Urinary bladder (tissue), 4 donors: ENCODE results near the gene GON7. TPM values are rescaled to one million over a fixed set of nuclear protein-coding genes. Genes with fewer than 3 reads are reported as not detected.
A peak's percentile ranks its signal among the peaks of the same experiment; 100 is the strongest.
"Not testable (repeated sequence)": the region's sequence is repeated elsewhere in the genome, so short reads cannot be mapped to it uniquely, and the experiment has no call there.

Source experiments
- DNase-seq: peaks from one replicate; pipeline ENCODE4 v3.0.0-alpha.2; 2015; ENCODE audit errors: extremely low spot score
- H3K27ac ChIP-seq: one replicate; pipeline ENCODE4 v1.5.1; 2013; ENCODE audit warnings: low read depth, mild to moderate bottlenecking, moderate library complexity
- H3K36me3 ChIP-seq: one replicate; pipeline ENCODE4 v1.6.1; 2013; ENCODE audit warnings: mild to moderate bottlenecking, moderate library complexity; ENCODE audit not compliant: insufficient read depth
- H3K4me1 ChIP-seq: one replicate; pipeline ENCODE4 v1.6.1; 2013; ENCODE audit warnings: mild to moderate bottlenecking, moderate library complexity; ENCODE audit not compliant: insufficient read depth
- H3K4me3 ChIP-seq: one replicate; pipeline ENCODE4 v1.5.1; 2013; ENCODE audit warnings: low read depth, low read length
- WGBS: extraction: QIAGEN DNeasy Blood & Tissue Kit; methylation state at CpG from one replicate; pipeline ENCODE4 v1.1.7; 2013; 5-methylcytosine and 5-hydroxymethylcytosine counted together
- polyA plus RNA-seq: library from polyadenylated mRNA; stranded (reverse); fragments of 200-250 nt; gene quantifications from one replicate; pipeline ENCODE4 v1.2.3, GENCODE V29; 2013
- total RNA-seq: library from RNA; depleted of rRNA; stranded (reverse); fragments of >200 nt; gene quantifications from one replicate; pipeline ENCODE4 v1.2.3, GENCODE V29; 2014
- donor health status: healthy with polysubstance abuse.
- donor health status: healthy.

GON7 gene
- total and polyA plus RNA-seq, 2 donors: 13.0 to 16.2 TPM

- H3K27ac ChIP-seq: peak within 1 kb of the TSS; percentile 94
- H3K36me3 ChIP-seq: no peaks in the 10 kb centered on the region
- H3K4me1 ChIP-seq: no peaks in the 10 kb centered on the region
- peak within 1 kb of the TSS; percentile 78 for H3K4me3 ChIP-seq
- under 1% methylated on average over 124 of the region's 124 CpGs for WGBS
- peak; percentile 39 for DNase-seq
Observed at GRCh38 chr14:93184391-93185348, 22.2 kb downstream of the GON7 start, which contains the start of the genes LYSET and MOAP1. Gene LYSET (plus strand): TSS chr14:93185317. CDS start chr14:93185406, 89 bp downstream. Gene MOAP1 (minus strand): TSS chr14:93184897. CDS start chr14:93184242, 655 bp downstream.

- no peaks in the 10 kb centered on the region for H3K36me3 ChIP-seq
- DNase-seq: no peak
- 44% methylated on average over 17 of the region's 17 CpGs for WGBS
- peak overlapping the region; percentile 78 for H3K4me3 ChIP-seq
- H3K4me1 ChIP-seq: no peaks in the 10 kb centered on the region
- H3K27ac ChIP-seq: no peak overlapping the region
Observed at GRCh38 chr14:93183596-93184317, 23.1 kb downstream of the GON7 start.

- DNase-seq: no peak
- WGBS: 90% methylated on average over 6 of the region's 6 CpGs
- H3K27ac ChIP-seq: no peak overlapping the region
Observed at GRCh38 chr14:93175492-93175891, 31.4 kb downstream of the GON7 start.

GRCh38 chr14:93174731-93175130 is 32.1 kb downstream of the GON7 start:
- DNase-seq, H3K4me1 ChIP-seq, H3K36me3 ChIP-seq, H3K27ac ChIP-seq, H3K4me3 ChIP-seq: not testable (repeated sequence)
- 82% methylated on average over 5 of the region's 5 CpGs for WGBS

More at GRCh38 chr14:93175492-93175891, 31.4 kb downstream of the GON7 start:
- Histone ChIP-seq H3K36me3 (no peaks in the 10 kb centered on the region), H3K4me3 (no peak overlapping the region), H3K4me1 (no peaks in the 10 kb centered on the region)

- H3K27ac ChIP-seq: no peak overlapping the region
- no peaks in the 10 kb centered on the region for H3K4me1 ChIP-seq
- 25% methylated on average over 10 of the region's 10 CpGs for WGBS
Observed at GRCh38 chr14:93173943-93174395, 32.9 kb downstream of the GON7 start.

GRCh38 chr14:93171376-93171775 is 35.5 kb downstream of the GON7 start:
- H3K27ac ChIP-seq: no peak overlapping the region
- H3K36me3 ChIP-seq: no peaks in the 10 kb centered on the region
- DNase-seq: no peak
- no peak overlapping the region for H3K4me3 ChIP-seq
- H3K4me1 ChIP-seq: no peaks in the 10 kb centered on the region
- 71% methylated on average over 4 of the region's 4 CpGs for WGBS

More at GRCh38 chr14:93173943-93174395, 32.9 kb downstream of the GON7 start:
- no peak for DNase-seq
- Histone ChIP-seq H3K4me3 (no peak overlapping the region), H3K36me3 (no peaks in the 10 kb centered on the region)

- DNase-seq, H3K36me3 ChIP-seq, H3K27ac ChIP-seq, H3K4me1 ChIP-seq, H3K4me3 ChIP-seq: not testable (repeated sequence)
- WGBS: 97% methylated on average over 20 of the region's 20 CpGs
Observed at GRCh38 chr14:93170141-93170540, 36.7 kb downstream of the GON7 start.

GRCh38 chr14:93169619-93170018 is 37.2 kb downstream of the GON7 start:
- not testable (repeated sequence) for H3K4me3 ChIP-seq, H3K4me1 ChIP-seq, H3K36me3 ChIP-seq, DNase-seq, H3K27ac ChIP-seq
- 81% methylated on average over 6 of the region's 6 CpGs for WGBS

GRCh38 chr14:93168610-93169009 is 38.3 kb downstream of the GON7 start:
- not testable (repeated sequence) for H3K4me3 ChIP-seq, H3K4me1 ChIP-seq, H3K36me3 ChIP-seq, DNase-seq, H3K27ac ChIP-seq
- 89% methylated on average over 9 of the region's 9 CpGs for WGBS

GRCh38 chr14:93165271-93166265 is 41.3 kb downstream of the GON7 start:
- H3K36me3 ChIP-seq, H3K27ac ChIP-seq, DNase-seq, H3K4me1 ChIP-seq, H3K4me3 ChIP-seq: not testable (repeated sequence)
- 89% methylated on average over 26 of the region's 26 CpGs for WGBS

- Histone ChIP-seq H3K4me3 (no peak overlapping the region), H3K4me1 (no peaks in the 10 kb centered on the region), H3K36me3 (no peaks in the 10 kb centered on the region), H3K27ac (no peak overlapping the region)
- no peak for DNase-seq
- 75% methylated on average over 5 of the region's 5 CpGs for WGBS
Observed at GRCh38 chr14:93163564-93163963, 43.3 kb downstream of the GON7 start.

- Histone ChIP-seq H3K4me1 (no peaks in the 10 kb centered on the region), H3K4me3 (no peak overlapping the region), H3K36me3 (no peaks in the 10 kb centered on the region), H3K27ac (no peak overlapping the region)
- WGBS: 63% methylated on average over 4 of the region's 4 CpGs
- no peak for DNase-seq
Observed at GRCh38 chr14:93161411-93161940, 45.4 kb downstream of the GON7 start.
